Neural crest cell (in vitro differentiated cells): ENCODE results near the gene KCNN1. TPM values are rescaled to one million over a fixed set of nuclear protein-coding genes. Genes with fewer than 3 reads are reported as not detected.

Experiments
- DNase-seq: peaks from one replicate; pipeline ENCODE4 v3.0.0; 2021; ENCODE audit warnings: low read depth, mixed read lengths, low spot score
- H3K27ac Mint-ChIP-seq: one replicate; pipeline ENCODE4 v1.8.0; 2021; ENCODE audit warnings: mild to moderate bottlenecking, mixed read lengths; ENCODE audit not compliant: unreplicated experiment
- H3K27me3 Mint-ChIP-seq: 2 replicates; pipeline ENCODE4 v1.8.0; 2021; ENCODE audit warnings: low read depth, mild to moderate bottlenecking, mixed read lengths
- H3K36me3 Mint-ChIP-seq: 2 replicates; pipeline ENCODE4 v1.8.0; 2021; ENCODE audit warnings: low read depth, mild to moderate bottlenecking, mixed read lengths
- H3K4me1 Mint-ChIP-seq: 2 replicates; pipeline ENCODE4 v1.8.0; 2021; ENCODE audit warnings: mixed read lengths
- H3K4me3 Mint-ChIP-seq: one replicate; pipeline ENCODE4 v1.8.0; 2021; ENCODE audit warnings: mild to moderate bottlenecking, mixed read lengths
- H3K9me3 Mint-ChIP-seq: 2 replicates; pipeline ENCODE4 v1.8.0; 2021; ENCODE audit warnings: mixed read lengths
- CTCF ChIP-seq: fragments of 200-600 bp; sonication (generic); conservative IDR thresholded peaks from 2 replicates; pipeline ENCODE4 v1.5.0; 2021; ENCODE audit warnings: antibody characterized with exemption, mild to moderate bottlenecking
- total RNA-seq: library from RNA; stranded (reverse); gene quantifications from 2 replicates; pipeline ENCODE4 v1.2.1, GENCODE V29; 2021

The KCNN1 gene
- total RNA-seq, 1 donor from 2014 or later, result 6.2 TPM

- Mint-ChIP-seq H3K4me3 (peak overlapping the region; percentile 58), H3K9me3 (no peaks in the 10 kb centered on the region), H3K27me3 (peaks cover 80% of the 10 kb centered on the region), H3K4me1 (peaks cover 37% of the 10 kb centered on the region), H3K27ac (no peak overlapping the region), H3K36me3 (no peaks in the 10 kb centered on the region)
- DNase-seq, result no peak
- no peak for TF ChIP-seq CTCF
Observed at GRCh38 chr19:17953869-17954268, 13.0 kb upstream of the KCNN1 start.

- no peak overlapping the region for H3K4me3 Mint-ChIP-seq
- H3K27ac Mint-ChIP-seq, result no peak overlapping the region
- peaks cover 75% of the 10 kb centered on the region for H3K27me3 Mint-ChIP-seq
- H3K36me3 Mint-ChIP-seq, result no peaks in the 10 kb centered on the region
- peaks cover 32% of the 10 kb centered on the region for H3K4me1 Mint-ChIP-seq
- TF ChIP-seq CTCF, result no peak
- H3K9me3 Mint-ChIP-seq, result no peaks in the 10 kb centered on the region
- no peak for DNase-seq
Observed at GRCh38 chr19:17954401-17954800, 12.5 kb upstream of the KCNN1 start.

- Mint-ChIP-seq H3K27me3 (peaks cover 50% of the 10 kb centered on the region), H3K4me3 (no peak overlapping the region), H3K27ac (peak overlapping the region; percentile 60), H3K9me3 (no peaks in the 10 kb centered on the region), H3K4me1 (peaks cover 8% of the 10 kb centered on the region), H3K36me3 (no peaks in the 10 kb centered on the region)
- no peak for DNase-seq
- no peak for TF ChIP-seq CTCF
Observed at GRCh38 chr19:17957149-17957849, 9.6 kb upstream of the KCNN1 start.

DNA sequence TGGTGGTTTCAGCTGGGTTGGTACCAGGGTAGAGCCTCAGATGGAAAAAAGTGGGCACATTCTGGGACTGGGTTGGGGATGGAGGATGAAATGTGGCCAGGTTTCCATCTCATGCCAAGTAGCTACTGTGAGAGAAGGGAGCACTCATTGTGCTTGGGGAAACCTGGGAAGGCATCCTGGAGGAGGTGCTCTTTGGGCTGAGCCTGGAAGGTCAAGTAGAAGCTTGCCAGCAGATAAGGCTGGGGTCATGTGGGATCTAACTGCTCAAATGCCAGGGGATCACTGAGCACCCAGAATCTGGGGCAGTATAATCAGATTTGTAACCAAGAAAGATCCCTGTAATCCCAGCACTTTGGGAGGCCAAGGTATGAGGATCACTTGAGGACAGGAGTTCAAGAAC is 9.0 kb upstream of the KCNN1 start:
- no peak overlapping the region for H3K27ac Mint-ChIP-seq
- peaks cover 44% of the 10 kb centered on the region for H3K27me3 Mint-ChIP-seq
- no peak for DNase-seq
- peaks cover 8% of the 10 kb centered on the region for H3K4me1 Mint-ChIP-seq
- no peaks in the 10 kb centered on the region for H3K9me3 Mint-ChIP-seq
- no peak for TF ChIP-seq CTCF
- H3K36me3 Mint-ChIP-seq, result no peaks in the 10 kb centered on the region
- no peak overlapping the region for H3K4me3 Mint-ChIP-seq

GRCh38 chr19:17963936-17964691 is 2.8 kb upstream of the KCNN1 start:
- Mint-ChIP-seq H3K4me1 (peaks cover 4% of the 10 kb centered on the region), H3K4me3 (peak overlapping the region; percentile 54), H3K9me3 (no peaks in the 10 kb centered on the region), H3K27me3 (peaks cover 39% of the 10 kb centered on the region), H3K27ac (no peak overlapping the region), H3K36me3 (no peaks in the 10 kb centered on the region)
- TF ChIP-seq CTCF, result no peak
- DNase-seq, result no peak
